ENCODE results near the gene GNAO1.

Gene GNAO1

GRCh38 chr16:56336711-56337110 lies 145.4 kb downstream of the GNAO1 start:
- H3K4me3 ChIP-seq (ENCODE audit: low read depth, low read length), result no peak overlapping the region
- TF ChIP-seq CTCF (IDR thresholded peaks at IDR 0.05; ENCODE audit: low read depth, low read length, missing control alignments), result no peak
- in situ Hi-C loops (cut with HindIII; ENCODE audit: low sequenced_read_pairs), result no loop called here
- DNase-seq (ENCODE audit: low read depth), result no peak

- in situ Hi-C loops (cut with HindIII; ENCODE audit: low sequenced_read_pairs), result no loop called here
- H3K4me3 ChIP-seq (ENCODE audit: low read depth, low read length), result no peak overlapping the region
- DNase-seq (ENCODE audit: low read depth), result no peak
- TF ChIP-seq CTCF (IDR thresholded peaks at IDR 0.05; ENCODE audit: low read depth, low read length, missing control alignments), result no peak
Observed at GRCh38 chr16:56337131-56337857, 146.0 kb downstream of the GNAO1 start.

GRCh38 chr16:56337858-56338325 lies 146.6 kb downstream of the GNAO1 start:
- in situ Hi-C loops (cut with HindIII; ENCODE audit: low sequenced_read_pairs), result no loop called here
- no peak for TF ChIP-seq CTCF (IDR thresholded peaks at IDR 0.05; ENCODE audit: low read depth, low read length, missing control alignments)
- H3K4me3 ChIP-seq (ENCODE audit: low read depth, low read length), result no peak overlapping the region
- DNase-seq (ENCODE audit: low read depth), result no peak

- in situ Hi-C loops (cut with HindIII; ENCODE audit: low sequenced_read_pairs), result no loop called here
- TF ChIP-seq CTCF (IDR thresholded peaks at IDR 0.05; ENCODE audit: low read depth, low read length, missing control alignments), result no peak
- no peak for DNase-seq (ENCODE audit: low read depth)
- H3K4me3 ChIP-seq (ENCODE audit: low read depth, low read length), result no peak overlapping the region
Observed at GRCh38 chr16:56338566-56339318, 147.5 kb downstream of the GNAO1 start.

- DNase-seq (ENCODE audit: low read depth), result no peak
- in situ Hi-C loops (cut with HindIII; ENCODE audit: low sequenced_read_pairs), result no loop called here
- no peak overlapping the region for H3K4me3 ChIP-seq (ENCODE audit: low read depth, low read length)
- TF ChIP-seq CTCF (IDR thresholded peaks at IDR 0.05; ENCODE audit: low read depth, low read length, missing control alignments), result no peak
Observed at GRCh38 chr16:56339431-56340195, 148.3 kb downstream of the GNAO1 start.

GRCh38 chr16:56340416-56340815 lies 149.1 kb downstream of the GNAO1 start:
- in situ Hi-C loops (cut with HindIII; ENCODE audit: low sequenced_read_pairs), result no loop called here
- no peak overlapping the region for H3K4me3 ChIP-seq (ENCODE audit: low read depth, low read length)
- no peak for DNase-seq (ENCODE audit: low read depth)
- no peak for TF ChIP-seq CTCF (IDR thresholded peaks at IDR 0.05; ENCODE audit: low read depth, low read length, missing control alignments)

Data from astrocyte of the cerebellum (primary cell).